HG02840 (cell line): ENCODE data around the gene TRERF1.
A peak's percentile ranks its signal among the peaks of the same experiment; 100 is the strongest.
"Not testable (repeated sequence)": the region's sequence is repeated elsewhere in the genome, so short reads cannot be mapped to it uniquely, and the experiment has no call there.

Experiments used
- ATAC-seq: cut with Tn5 transposase; IDR thresholded peaks from one replicate; pipeline ENCODE4 v1.9.1; 2021; ENCODE audit warnings: mild to moderate bottlenecking, moderate library complexity, moderate number of reproducible peaks; ENCODE audit not compliant: unreplicated experiment, low FRiP score

Gene TRERF1

DNA sequence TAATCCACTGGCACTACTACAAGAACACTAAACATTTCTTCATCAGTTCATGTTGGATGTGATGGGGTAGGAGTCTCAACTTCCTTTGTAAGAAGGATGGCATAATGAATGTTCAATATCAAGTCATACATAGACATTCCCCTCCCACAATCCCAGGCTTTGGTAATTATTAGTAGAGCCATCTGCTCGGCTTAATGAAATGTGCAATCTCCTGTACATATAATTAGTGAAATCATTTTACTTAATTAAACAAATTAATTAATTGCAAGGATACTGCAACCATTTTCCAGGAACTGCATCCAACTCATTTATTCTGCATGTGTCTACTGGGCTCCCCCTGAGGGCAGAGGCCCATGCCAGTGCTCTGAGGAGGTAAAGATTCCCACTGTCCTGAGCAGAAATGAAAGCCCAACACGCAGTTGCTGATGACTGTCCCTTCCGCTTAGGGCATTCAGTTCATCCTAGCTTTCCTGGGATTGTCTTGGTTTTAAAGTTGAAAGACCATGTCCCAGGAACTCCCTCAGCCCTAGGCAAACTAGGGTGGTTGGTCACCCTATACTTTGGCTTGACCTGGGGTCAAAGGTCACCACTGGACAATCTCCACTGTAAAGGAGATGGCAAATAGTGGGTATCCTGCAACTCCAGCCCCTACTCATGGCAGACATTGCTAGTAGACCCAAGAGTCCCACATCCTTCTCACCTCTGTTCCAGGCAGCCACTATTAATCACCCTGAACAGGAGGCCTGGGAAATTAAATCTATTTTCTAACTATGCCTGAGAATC lies 109.8 kb downstream of the TRERF1 start:
- ATAC-seq, result no peak

DNA sequence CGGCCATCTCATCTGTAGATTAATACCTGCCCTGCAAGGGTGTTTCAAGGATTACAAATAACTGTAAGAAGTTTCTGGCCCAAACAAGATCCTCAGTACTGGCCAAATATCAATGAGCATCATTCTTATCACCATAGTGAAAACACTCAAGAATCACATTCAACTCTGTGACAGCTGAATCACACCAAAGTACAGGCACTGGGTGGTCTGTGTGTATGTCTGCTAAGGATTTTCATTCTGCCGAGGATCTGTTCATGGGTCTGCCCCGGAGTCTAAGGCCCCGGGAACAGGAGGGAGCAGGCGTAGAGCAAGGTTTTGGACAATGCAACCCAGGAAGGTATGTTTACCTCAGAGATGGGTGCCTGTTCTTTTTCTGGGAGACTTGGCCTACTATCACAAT lies 110.5 kb downstream of the TRERF1 start:
- no peak for ATAC-seq

DNA sequence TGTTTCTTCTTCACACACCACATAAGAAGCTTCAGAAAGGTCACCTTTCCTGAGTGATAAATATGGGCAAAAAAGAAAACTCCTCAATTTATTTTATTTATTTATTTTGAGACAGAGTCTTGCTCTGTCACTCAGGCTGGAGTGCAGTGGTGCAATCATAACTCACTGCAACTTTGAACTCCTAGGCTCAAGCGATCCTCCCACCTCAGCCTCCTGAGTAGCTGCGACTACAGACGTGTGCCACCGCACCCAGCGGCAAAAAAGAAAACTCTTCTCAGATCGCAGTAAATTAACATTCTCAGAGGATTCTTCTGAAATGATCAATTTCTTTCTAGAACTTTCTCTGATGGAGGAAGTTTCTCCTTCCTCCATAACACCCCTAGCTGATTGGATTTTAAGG lies 111.2 kb downstream of the TRERF1 start:
- ATAC-seq, result no peak

DNA sequence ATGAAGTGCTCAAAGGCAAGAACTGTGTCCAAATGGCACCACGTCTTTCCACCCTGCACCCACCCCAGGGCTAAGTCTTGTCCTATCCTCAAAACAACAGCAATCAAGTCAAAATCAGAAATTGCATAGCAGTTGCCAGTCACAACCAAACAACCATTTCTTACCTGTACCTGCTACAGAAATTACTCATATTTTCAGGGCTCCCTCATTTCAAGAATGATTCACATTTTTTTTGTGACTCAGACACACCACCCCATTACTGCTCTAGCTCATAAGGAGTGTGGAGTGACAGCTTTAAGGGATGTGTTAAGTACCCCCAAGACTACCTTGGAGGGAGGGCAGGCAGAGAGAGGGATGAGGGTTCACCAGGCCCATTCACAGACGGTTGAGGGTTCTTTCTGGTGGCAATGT lies 111.7 kb downstream of the TRERF1 start:
- ATAC-seq, result peak; percentile 56

DNA sequence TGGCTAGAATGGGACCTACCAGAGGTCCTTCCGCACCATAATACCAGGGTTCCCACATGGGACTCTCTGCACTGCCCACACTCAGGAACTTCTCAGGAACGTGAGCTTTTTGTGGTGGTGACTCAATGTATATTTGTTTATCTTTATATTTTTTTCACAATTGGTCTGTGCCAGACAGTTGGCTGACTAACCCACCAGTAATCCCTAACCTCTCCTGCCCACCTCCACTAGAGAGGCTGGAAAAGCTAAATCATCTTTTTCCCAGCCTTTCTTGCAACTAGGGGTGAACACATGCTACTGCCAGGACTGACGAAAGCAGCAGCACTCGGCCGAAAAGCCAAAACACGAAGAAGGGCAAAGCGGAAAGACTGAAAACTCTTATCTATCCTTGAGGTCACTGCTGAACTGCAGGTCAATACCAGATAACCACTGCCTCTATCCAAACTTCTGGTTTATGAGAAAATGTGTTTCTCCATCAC lies 112.9 kb downstream of the TRERF1 start:
- no peak for ATAC-seq

DNA sequence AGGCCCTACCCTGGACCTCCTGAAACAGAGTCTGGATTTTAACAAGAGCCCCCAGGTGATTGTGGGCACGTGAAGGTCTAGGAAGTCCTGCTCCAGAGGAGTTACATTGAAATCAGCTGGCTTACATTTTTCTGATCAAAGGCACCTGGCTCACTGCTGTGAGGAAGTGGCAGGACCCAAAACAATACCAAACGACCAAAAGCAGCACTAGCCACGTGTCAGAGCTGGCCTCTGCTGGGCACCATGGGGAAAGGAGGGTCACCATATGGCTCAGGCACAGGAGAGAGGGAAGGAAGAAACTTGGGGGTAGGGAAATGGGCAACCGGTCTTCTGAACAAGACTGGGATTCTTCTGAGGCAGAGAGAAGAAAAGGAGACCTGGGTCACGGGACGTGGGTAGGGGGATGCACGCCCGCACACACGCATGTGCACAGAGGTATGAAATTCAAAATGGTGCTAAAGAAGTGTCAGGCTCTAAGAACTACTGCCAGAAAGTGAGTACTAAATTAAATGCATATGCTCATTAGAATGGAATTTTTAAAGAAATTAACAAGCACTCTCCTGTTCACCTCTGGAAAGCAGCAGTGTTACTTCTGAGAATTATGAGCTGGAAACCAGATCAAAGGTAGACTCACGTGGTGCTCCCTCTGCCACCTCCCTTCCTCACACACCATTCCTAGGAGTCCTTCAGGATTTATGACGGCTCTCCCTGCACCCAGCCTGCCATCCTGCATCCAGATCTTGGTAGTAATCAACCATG lies 113.6 kb downstream of the TRERF1 start:
- ATAC-seq, result no peak

DNA sequence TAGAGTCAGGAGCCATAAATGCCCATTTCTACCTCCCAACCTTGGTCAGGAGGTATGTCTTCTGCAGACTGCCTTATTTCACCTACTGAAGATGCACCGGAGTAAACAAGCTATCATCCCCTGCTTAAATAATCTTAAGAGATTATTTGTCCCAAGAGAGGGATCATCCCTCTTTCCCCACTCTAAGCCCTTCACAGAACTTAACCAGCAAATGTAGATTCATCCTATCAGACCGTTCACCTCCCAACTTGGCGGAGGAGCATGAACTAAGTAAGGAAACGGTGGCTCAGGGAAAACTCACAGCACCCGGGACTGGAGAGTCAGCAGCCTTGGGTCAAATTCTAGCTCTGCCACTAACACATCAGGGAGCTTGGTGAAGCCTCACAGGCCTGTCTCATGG lies 115.3 kb downstream of the TRERF1 start:
- no peak for ATAC-seq

DNA sequence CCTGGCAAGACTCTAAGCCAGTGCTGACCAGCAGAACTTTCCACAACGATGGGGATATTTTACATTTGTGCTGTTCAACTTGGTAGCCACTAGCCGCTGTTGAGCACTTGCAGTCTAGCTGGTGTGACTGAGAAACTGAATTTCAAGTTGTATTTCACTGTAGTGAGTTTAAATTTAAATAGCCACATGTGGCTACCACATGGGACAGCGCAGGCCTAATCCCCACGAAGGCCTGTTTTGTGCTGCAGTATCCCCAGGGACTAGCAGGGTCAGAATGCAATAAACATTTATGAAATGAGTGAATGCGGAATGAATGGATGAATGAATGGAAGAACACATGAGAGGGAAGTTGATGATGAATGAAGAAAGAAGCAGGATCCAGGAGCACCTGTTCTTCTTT lies 115.8 kb downstream of the TRERF1 start:
- no peak for ATAC-seq

DNA sequence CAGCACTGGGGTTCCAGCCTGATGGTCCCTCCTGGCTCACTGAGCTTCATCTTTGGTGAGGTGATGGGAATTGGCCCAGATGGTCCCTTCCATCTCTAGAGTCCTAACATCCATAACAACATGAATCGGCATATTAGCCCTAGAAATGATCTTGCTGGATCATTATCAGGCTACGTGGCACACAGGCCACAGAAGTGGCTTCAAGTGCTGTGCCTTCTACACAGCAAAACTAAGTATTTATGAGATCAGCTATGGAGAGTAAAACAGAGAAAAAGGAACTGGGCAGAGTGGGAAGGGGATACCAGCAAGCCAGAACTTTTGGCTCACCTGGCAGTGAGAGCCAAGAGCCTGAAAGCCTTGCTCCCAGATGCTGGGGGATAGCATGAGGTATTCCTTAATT lies 116.9 kb downstream of the TRERF1 start:
- no peak for ATAC-seq

DNA sequence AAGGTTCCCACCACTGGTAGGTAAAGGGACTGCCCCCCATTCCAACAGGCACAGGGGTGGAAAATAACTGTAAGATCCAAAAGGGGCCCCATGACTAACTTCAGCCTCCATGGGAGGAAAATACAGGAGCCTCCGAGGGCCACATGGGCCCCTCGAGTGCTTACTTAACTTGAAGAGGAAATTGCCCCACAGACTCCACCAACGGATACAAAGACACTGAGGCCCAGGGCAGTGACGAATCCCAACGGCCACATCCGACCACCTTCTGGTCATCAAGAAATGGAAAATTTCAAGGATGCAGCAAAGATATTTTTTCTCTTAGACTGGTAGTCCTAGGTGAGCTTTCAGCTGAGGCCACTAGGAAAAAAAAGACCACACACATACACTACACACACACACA lies 118.1 kb downstream of the TRERF1 start:
- no peak for ATAC-seq

DNA sequence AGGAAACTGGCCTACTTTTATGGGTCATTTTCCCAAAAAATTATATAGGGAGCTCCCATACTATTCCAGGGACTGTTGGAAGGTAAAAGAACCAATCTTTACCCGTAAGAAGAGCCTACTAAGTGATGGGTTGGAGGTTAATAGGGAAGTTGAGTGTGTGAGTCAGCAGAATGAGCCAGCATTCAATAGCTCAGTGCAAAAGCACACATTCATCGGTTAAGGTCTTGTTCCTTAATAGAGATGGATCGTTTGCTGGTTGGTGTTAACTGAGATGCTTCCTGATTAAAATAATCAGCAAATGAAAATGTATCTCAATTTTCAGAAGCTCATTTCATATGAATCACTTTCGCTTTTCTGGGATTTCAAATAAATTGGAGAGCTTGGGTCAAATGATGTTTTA lies 118.8 kb downstream of the TRERF1 start:
- no peak for ATAC-seq

DNA sequence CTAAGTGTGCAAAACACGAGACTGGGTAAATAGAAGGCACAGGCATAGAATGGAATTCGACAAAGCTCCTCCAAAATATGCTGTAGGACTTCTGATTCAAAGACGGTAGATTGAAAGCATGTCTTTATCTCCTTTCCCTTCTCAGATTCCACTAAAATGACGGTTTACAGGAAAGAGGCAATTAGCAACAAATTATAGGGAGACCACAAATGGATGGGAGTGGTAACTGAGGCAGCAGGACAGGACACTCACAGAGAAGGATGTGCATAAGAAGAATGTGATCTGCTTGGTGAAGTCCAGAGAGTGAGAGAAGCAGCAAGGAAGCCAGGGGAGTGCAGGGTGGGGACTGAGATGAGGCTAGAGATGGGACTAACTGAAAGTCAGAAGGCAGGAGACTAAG lies 120.7 kb downstream of the TRERF1 start:
- ATAC-seq, result no peak

DNA sequence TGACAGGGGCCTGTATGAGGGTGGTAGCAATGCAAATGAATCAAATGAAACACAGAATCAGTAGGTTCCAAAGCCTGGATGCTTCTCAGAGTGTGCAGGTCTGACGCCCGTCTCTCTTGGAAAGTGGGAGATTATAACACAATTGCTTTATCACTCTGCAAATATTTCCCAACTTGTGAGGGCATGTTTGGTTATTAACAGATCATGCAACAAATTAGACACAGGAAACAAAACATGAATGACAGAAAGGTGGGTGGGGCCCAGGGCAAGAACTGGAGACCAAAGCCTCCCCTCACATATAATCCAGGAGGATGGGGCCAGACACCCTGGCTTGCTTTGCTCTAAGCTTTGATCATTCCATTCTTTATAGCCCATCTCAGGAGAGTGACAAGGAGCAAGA lies 125.5 kb downstream of the TRERF1 start:
- ATAC-seq, result no peak

DNA sequence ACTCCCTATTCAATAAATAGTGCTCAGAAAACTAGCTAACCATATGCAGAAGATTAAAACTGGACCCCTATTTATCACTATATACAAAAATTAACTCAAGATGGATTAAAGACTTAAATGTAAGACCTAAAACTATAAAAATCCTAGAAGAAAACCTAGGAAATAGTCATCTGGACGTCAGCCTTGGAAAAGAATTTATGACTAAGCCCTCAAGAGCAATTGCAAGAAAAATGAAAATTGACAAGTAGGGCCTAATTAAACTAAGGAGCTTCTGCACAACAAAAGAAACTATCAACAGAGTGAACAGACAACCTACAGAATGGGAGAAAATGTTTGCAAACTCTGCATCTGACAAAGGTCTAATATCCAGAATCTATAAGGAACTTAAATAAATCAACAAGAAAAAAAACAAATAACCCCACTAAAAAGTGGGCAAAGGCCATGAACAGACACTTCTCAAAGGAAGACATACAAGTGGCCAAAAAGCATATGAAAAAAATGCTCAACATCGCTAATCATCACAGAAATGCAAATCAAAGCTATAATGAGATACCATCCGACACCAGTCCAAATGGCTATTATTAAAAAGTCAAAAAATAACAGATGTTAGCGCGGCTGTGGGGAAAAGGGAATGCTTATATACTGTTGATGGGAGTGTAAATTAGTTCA lies 126.9 kb downstream of the TRERF1 start:
- ATAC-seq, result not testable (repeated sequence)

DNA sequence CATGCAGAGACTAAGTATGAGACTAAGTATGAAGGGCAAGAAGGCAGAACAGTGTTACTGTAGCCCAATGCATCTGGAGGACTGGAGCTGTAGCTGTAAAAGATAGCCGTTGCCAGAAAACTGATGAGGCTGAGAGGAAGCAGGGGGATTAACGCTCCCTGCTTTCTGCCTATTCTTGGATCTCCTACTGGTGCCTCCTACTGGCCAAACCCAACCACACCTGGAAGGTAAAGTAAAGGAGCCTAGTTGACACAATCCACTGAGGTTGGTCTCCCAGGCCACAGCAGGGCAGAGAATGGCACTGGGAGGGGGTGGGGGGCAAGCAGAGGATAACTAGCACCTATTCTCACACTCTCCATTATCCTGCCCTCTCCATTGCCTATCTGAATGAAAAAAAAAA lies 129.1 kb downstream of the TRERF1 start:
- no peak for ATAC-seq

DNA sequence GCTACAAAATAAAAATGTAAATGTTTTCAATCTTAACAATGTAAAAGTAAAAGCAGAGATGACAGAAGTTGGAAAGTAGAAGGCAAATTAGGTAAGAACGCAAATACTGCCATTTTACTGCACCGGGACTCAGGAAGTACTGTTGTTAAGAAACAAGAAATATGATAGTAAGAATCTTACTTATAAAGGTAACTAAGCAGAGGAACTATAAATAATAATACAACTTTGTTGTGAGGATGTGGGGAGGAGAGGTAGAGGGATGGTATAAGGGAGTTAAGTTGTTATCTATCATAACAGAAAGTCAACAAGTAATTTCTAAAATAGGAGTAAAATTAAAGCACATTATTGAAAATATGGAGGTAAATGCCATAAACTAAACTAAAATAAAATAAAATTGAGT lies 129.8 kb downstream of the TRERF1 start:
- ATAC-seq, result no peak

DNA sequence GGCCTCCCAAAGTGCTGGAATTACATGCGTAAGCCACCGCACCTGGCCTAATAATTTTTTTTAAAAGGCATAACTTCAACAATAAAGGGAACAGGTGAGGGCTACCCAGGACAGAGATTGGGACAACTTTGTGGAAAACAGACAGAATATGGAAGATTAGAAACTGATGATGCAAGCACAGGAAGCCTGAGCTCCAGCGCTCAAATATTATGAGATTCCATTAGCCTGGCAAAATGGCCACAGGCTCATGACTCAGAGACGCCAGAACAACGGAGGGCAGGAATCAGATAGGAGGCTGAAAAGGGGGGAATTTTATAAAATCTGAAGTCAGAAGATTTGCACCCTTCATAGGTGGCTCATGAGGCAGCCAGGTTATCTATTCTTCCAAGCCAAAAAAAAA lies 131.0 kb downstream of the TRERF1 start:
- ATAC-seq, result no peak

DNA sequence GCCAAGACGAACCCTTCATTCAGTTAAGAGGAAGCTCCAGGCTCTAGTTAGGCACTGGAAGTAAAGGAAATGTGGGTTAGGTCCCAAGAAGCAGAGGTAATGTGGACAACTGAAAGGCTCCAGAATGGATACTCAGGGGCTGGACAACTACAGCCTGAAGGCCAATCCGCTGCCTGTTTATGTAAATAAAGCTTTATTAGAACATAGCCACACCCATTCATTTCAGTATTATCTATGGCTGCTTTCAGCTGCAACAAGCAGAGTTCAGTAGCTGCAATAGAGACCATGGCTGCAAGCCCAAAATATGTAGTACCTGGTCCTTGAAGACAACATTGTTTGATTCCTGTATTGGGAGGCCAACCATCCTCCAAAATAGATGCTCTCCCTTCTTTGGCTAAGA lies 133.2 kb downstream of the TRERF1 start:
- ATAC-seq, result no peak

DNA sequence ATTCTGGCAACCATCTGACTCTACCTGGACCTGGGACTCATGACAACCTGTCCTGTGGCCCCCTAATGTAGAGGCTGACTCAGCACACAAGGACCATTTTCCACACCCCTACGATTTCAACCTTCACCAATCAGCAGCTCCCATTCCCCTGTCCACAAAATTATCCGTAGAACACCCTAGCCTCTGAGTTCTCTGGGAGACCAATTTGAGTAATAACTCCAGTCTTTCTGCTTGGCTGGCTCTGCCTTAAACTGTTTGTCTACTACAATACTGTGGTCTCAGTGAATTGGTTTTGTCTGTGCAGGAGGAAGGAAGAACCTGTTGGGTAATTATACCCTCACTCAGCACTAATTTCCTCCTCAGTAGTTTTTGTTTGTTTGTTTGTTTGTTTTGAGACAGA lies 134.7 kb downstream of the TRERF1 start:
- no peak for ATAC-seq

DNA sequence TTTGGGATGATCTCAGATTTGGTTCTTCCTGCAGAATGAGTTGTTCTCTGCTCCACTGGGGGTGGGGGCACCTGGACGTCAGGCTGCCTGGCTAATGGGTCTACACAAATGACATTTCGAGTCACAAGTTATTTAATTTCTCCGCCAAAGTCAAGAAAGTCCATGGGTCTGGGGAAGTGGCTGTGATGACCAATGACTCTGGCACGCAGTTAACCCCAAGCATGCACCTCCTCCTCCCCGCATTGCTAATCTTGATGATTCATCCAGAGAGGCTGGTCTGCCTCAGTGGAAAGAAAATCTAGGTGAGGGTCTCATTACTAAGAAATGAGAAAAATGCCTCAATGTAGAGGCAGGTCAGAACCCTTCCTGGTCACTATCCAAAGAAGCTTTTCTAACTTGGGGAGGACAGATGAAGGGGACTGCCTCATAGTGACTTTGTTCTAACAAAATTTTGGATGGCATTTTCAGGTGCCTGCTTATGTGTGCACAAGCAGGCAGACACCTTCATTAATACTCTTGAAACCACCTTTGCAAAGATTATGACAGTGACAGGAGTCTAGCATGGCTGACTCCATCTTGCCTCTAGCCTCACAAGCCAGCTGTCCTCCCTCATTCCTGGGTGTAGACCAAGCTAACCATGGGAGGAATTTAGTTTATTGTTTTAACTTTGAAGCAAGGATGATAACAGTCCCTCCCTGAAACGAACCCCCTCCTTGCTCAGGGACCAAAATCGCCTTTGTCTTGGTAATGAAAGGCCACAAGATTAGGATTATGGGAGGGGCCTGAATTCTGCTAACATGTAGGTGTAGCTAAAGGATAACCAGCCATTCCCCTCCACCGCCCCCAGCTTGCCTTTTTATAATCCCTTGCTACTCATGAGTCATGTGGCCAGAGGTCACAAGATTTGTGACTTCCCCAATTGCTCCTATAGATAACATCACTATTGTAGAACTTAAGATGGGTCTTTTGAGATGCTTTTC lies 135.4 kb downstream of the TRERF1 start:
- ATAC-seq, result no peak
